HepG2 (cell line): Measurements from ENCODE around the gene XAF1. TPM values are rescaled to one million over a fixed set of nuclear protein-coding genes. Genes with fewer than 3 reads are reported as not detected.

Source experiments
- ATAC-seq: fragments of 200-7000 bp; cut with Tn5 transposase; 3 replicates; pipeline ENCODE4 v1.9.1; 2020; ENCODE audit warnings: mild to moderate bottlenecking, moderate library complexity
- BruUV-seq: library from RNA; stranded (reverse); fragments of 400-500 nt; replicated peaks from 2 replicates; lab custom pipeline; 2021; lab: Mats Ljungman, UMichigan
- CTCF ChIA-PET: fragments of 300-600 bp; formaldehyde crosslinking; extraction: SDS; loops from one replicate; lab custom pipeline; 2021; ENCODE audit warnings: low total read pairs, inconsistent platforms, low intra/inter-chr PET ratio; lab: Yijun Ruan, JAX
- POLR2A ChIA-PET: fragments of 350-600 bp; sonication (Branson Sonifier 250); formaldehyde crosslinking; loops from one replicate; lab custom pipeline; 2020; ENCODE audit warnings: antibody characterized with exemption, inconsistent platforms; lab: Yijun Ruan, JAX
- DNase-seq: peaks from one replicate; pipeline ENCODE4 v3.0.0-alpha.2; 2015; ENCODE audit warnings: low spot score
- FAIRE-seq: peaks from 3 replicates; lab custom pipeline; 2011; peaks lifted over from hg19 to GRCh38; lab: Jason Lieb, UNC
- H2AFZ ChIP-seq: one replicate; pipeline ENCODE4 v1.6.1; 2011; ENCODE audit warnings: low read length, inconsistent platforms
- H3K27ac ChIP-seq: fragments of 300-600 bp; 3 replicates; pipeline ENCODE4 v1.8.0; 2011; ENCODE audit warnings: mixed run types, mild to moderate bottlenecking, mixed read lengths, low read length, inconsistent platforms; ENCODE audit not compliant: insufficient read depth; ENCODE audit errors: extremely low read length
- H3K27me3 ChIP-seq, 2 experiments: fragments of 200-600 bp in 1 of 2; 2 replicates in 1 of 2; 3 replicates in 1 of 2; pipeline versions ENCODE4 v1.6.0 to v1.8.0; 2011; ENCODE audit warnings: low read length in 2 of 2, mild to moderate bottlenecking in 2 of 2, moderate library complexity in 2 of 2, inconsistent platforms in 1 of 2; ENCODE audit not compliant: insufficient read depth in 2 of 2, control insufficient read depth in 1 of 2
- H3K36me3 ChIP-seq, 2 experiments: fragments of 200-600 bp in 1 of 2; replicated peaks in 1 of 2; 2 replicates in 1 of 2; 3 replicates in 1 of 2; pipeline versions ENCODE4 v1.5.1 to v1.8.0; 2011; ENCODE audit warnings: low read length in 2 of 2, inconsistent platforms in 1 of 2; ENCODE audit not compliant: insufficient read depth in 2 of 2, control insufficient read depth in 1 of 2
- H3K4me1 ChIP-seq: 2 replicates; pipeline ENCODE4 v1.5.1; 2012; ENCODE audit warnings: low read length, inconsistent platforms; ENCODE audit not compliant: insufficient read depth
- H3K4me2 ChIP-seq: 2 replicates; pipeline ENCODE4 v1.6.0; 2011; ENCODE audit warnings: low read depth, low read length, inconsistent platforms
- H3K4me3 ChIP-seq, 3 experiments: fragments of 200-600 bp in 1 of 3; sonication (generic), shearing (Covaris generic) in 1 of 3; replicated peaks in 1 of 3; 2 replicates each; pipeline ENCODE4 v1.5.1; 2011 to 2016; ENCODE audit warnings: low read length in 3 of 3, inconsistent platforms in 2 of 3, low read depth in 2 of 3, mild to moderate bottlenecking in 2 of 3, control low read depth in 1 of 3, mixed read lengths in 1 of 3; ENCODE audit not compliant: insufficient read depth in 1 of 3
- H3K79me2 ChIP-seq: one replicate; pipeline ENCODE4 v1.6.1; 2011; ENCODE audit warnings: low read length, inconsistent platforms; ENCODE audit not compliant: insufficient read depth
- H3K9ac ChIP-seq: 2 replicates; pipeline ENCODE4 v1.6.0; 2011; ENCODE audit warnings: mild to moderate bottlenecking, low read depth, low read length, inconsistent platforms; ENCODE audit not compliant: insufficient read depth
- H3K9me3 ChIP-seq: 2 replicates; pipeline ENCODE4 v1.5.1; 2012; ENCODE audit warnings: mild to moderate bottlenecking, low read length
- H4K20me1 ChIP-seq: 2 replicates; pipeline ENCODE4 v1.6.0; 2011; ENCODE audit warnings: inconsistent platforms, mild to moderate bottlenecking, low read length, moderate library complexity; ENCODE audit not compliant: insufficient read depth
- AGO2 ChIP-seq: fragments of 200-400 bp; formaldehyde crosslinking; optimal IDR thresholded peaks from 2 replicates; pipeline ENCODE3; 2017; ENCODE audit warnings: mild to moderate bottlenecking, low read depth, low read length, moderate library complexity
- BCL6 ChIP-seq: IDR thresholded peaks from 2 replicates; pipeline ENCODE4 v1.6.1; 2016; ENCODE audit warnings: missing genetic modification reagents, missing compliant biosample characterization
- CREM ChIP-seq, 2 experiments: sonication (generic) in 1 of 2; formaldehyde crosslinking in 1 of 2; IDR thresholded peaks; 2 replicates each; pipeline versions ENCODE4 v1.4.0 to v1.6.1; 2016 to 2020; ENCODE audit warnings: antibody characterized with exemption in 1 of 2, mild to moderate bottlenecking in 1 of 2, missing genetic modification reagents in 1 of 2
- DMAP1 ChIP-seq: IDR thresholded peaks from 2 replicates; pipeline ENCODE4 v1.6.1; 2016
- JUND ChIP-seq: sonication (generic); formaldehyde crosslinking; IDR thresholded peaks from 2 replicates; pipeline ENCODE4 v1.8.0; 2022; ENCODE audit warnings: mild to moderate bottlenecking, missing genetic modification reagents
- MIER3 ChIP-seq: IDR thresholded peaks from 2 replicates; pipeline ENCODE4 v1.6.1; 2016; ENCODE audit warnings: missing compliant biosample characterization, borderline replicate concordance
- MIXL1 ChIP-seq: IDR thresholded peaks from 2 replicates; pipeline ENCODE4 v1.6.1; 2016
- NKX3-1 ChIP-seq: sonication (generic); formaldehyde crosslinking; IDR thresholded peaks from 2 replicates; pipeline ENCODE4 v1.5.0; 2020; ENCODE audit warnings: missing genetic modification reagents
- POLR2AphosphoS5 ChIP-seq: IDR thresholded peaks from 2 replicates; pipeline ENCODE4 v1.6.1; 2012; ENCODE audit warnings: low read depth, low read length
- RARA ChIP-seq: IDR thresholded peaks from 2 replicates; pipeline ENCODE4 v1.6.1; 2016; ENCODE audit warnings: missing genetic modification reagents, missing compliant biosample characterization
- TEAD3 ChIP-seq: optimal IDR thresholded peaks from 2 replicates; pipeline ENCODE3; 2016; ENCODE audit warnings: borderline replicate concordance
- TFAP4 ChIP-seq: sonication (generic); IDR thresholded peaks from 2 replicates; pipeline ENCODE4 v1.6.1; 2016; ENCODE audit warnings: low read depth, borderline replicate concordance
- ZBTB37 ChIP-seq: sonication (generic); formaldehyde crosslinking; IDR thresholded peaks from 2 replicates; pipeline ENCODE4 v1.4.0; 2020; ENCODE audit warnings: mild to moderate bottlenecking, missing genetic modification reagents
- ZNF296 ChIP-seq: sonication (generic); formaldehyde crosslinking; conservative IDR thresholded peaks from 2 replicates; pipeline ENCODE4 v1.5.0; 2020; ENCODE audit warnings: mild to moderate bottlenecking, missing genetic modification reagents
- ZNF44 ChIP-seq: sonication (generic); formaldehyde crosslinking; IDR thresholded peaks from 2 replicates; pipeline ENCODE4 v1.5.1; 2020; ENCODE audit warnings: mild to moderate bottlenecking, missing genetic modification reagents
- ZNF784 ChIP-seq: sonication (generic); formaldehyde crosslinking; IDR thresholded peaks from 2 replicates; pipeline ENCODE4 v1.5.1; 2020; ENCODE audit warnings: missing genetic modification reagents, mild to moderate bottlenecking, borderline replicate concordance
- WGBS: methylation state at CpG from one replicate; pipeline ENCODE4 v1.1.6; 2017; ENCODE audit warnings: low lambda C conversion rate; 5-methylcytosine and 5-hydroxymethylcytosine counted together
- in situ Hi-C: cut with HindIII; loops from 2 replicates; pipeline ENCODE4 v1.10.0; 2017; ENCODE audit warnings: low pct_unique_long_range_greater_than_20kb; ENCODE audit not compliant: extremely low pct_ligation_motif_present
- intact Hi-C: fragments of 100-400 bp; cut with micrococcal nuclease; formaldehyde crosslinking; loops from one replicate; pipeline ENCODE4 v1.10.0; 2022; ENCODE audit not compliant: unreplicated experiment
- polyA plus RNA-seq, 8 experiments: library from polyadenylated mRNA; depleted of rRNA in 3 of 8; stranded (reverse) in 7 of 8; unstranded in 1 of 8; fragments of >200 nt; fragmentation: Illumina TruSeq in 4 of 8; extraction: Trizol in 4 of 8; gene quantifications; 2 replicates each; pipeline versions ENCODE4 v1.2.1 to v1.2.3, GENCODE V29; 2011 to 2016; ENCODE audit warnings: low read depth in 4 of 8, missing spikeins in 1 of 8, mixed read lengths in 1 of 8; ENCODE audit not compliant: insufficient read depth in 1 of 8
- total RNA-seq, 5 experiments: library from RNA; depleted of rRNA; stranded (reverse); fragments of >200 nt; fragmentation: Illumina TruSeq; extraction: Trizol; gene quantifications; 2 replicates each; pipeline ENCODE4 v1.2.3, GENCODE V29; 2016; ENCODE audit warnings: low read depth in 1 of 5
- TF ChIP-seq, protein P1 (sequence below): sonication (generic); formaldehyde crosslinking; IDR thresholded peaks from 2 replicates; pipeline ENCODE4 v1.8.0; 2022; ENCODE audit warnings: mild to moderate bottlenecking, missing genetic modification reagents, moderate library complexity
- TF ChIP-seq, protein P2 (sequence below): sonication (generic); formaldehyde crosslinking; IDR thresholded peaks from 2 replicates; pipeline ENCODE4 v1.4.0; 2020; ENCODE audit warnings: missing genetic modification reagents, borderline replicate concordance

Gene XAF1
- total and polyA plus RNA-seq, 2 of the 13 experiments (the other 11 are each of a cell fraction or from before 2014, with no cell fraction given) = 1.2 to 2.4 TPM

GRCh38 chr17:6708357-6708961 lies 47.4 kb upstream of the XAF1 start:
- Histone ChIP-seq H3K27ac (peak overlapping the region; percentile 48), H4K20me1 (no peaks in the 10 kb centered on the region), H3K79me2 (peaks cover 49% of the 10 kb centered on the region), H3K4me3 (no peak overlapping the region; a peak in 1 of 6 replicates), H3K9ac (no peak overlapping the region), H3K4me2 (peak overlapping the region; percentile 93), H3K9me3 (no peaks in the 10 kb centered on the region), H3K4me1 (peaks cover 87% of the 10 kb centered on the region), H2AFZ (no peak overlapping the region), H3K36me3 (peaks cover 10 to 11% of the 10 kb centered on the region in 2 experiments), H3K27me3 (no peaks in the 10 kb centered on the region; a peak in 1 of 5 replicates)
- WGBS = 56% methylated on average over 9 of the region's 12 CpGs
- FAIRE-seq = peak; percentile 66
- no TSS peak for BruUV-seq
- no peak for DNase-seq
- ChIA-PET CTCF (no interaction called here), POLR2A (interaction anchor here (1.4 kb wide), 1 partner anchor 9 kb away, joined by 19 read pairs; no protein-coding TSS in a partner anchor)
- ATAC-seq = no peak
- intact Hi-C loops (no loop called here), in situ Hi-C loops (no loop called here)
- TF ChIP-seq MIXL1 (CRISPR knock-in tag) = no peak
- TF ChIP-seq, protein P1, sequence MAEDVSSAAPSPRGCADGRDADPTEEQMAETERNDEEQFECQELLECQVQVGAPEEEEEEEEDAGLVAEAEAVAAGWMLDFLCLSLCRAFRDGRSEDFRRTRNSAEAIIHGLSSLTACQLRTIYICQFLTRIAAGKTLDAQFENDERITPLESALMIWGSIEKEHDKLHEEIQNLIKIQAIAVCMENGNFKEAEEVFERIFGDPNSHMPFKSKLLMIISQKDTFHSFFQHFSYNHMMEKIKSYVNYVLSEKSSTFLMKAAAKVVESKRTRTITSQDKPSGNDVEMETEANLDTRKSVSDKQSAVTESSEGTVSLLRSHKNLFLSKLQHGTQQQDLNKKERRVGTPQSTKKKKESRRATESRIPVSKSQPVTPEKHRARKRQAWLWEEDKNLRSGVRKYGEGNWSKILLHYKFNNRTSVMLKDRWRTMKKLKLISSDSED (CRISPR knock-in tag) = no peak
- no peak for TF ChIP-seq AGO2
- no peak for TF ChIP-seq ZNF784 (CRISPR knock-in tag)
- TF ChIP-seq ZNF44 (CRISPR knock-in tag) = no peak
- TF ChIP-seq JUND (CRISPR knock-in tag) = no peak
- no peak for TF ChIP-seq ZBTB37 (CRISPR knock-in tag)
- no peak for TF ChIP-seq NKX3-1 (CRISPR knock-in tag)
- TF ChIP-seq, protein P2, sequence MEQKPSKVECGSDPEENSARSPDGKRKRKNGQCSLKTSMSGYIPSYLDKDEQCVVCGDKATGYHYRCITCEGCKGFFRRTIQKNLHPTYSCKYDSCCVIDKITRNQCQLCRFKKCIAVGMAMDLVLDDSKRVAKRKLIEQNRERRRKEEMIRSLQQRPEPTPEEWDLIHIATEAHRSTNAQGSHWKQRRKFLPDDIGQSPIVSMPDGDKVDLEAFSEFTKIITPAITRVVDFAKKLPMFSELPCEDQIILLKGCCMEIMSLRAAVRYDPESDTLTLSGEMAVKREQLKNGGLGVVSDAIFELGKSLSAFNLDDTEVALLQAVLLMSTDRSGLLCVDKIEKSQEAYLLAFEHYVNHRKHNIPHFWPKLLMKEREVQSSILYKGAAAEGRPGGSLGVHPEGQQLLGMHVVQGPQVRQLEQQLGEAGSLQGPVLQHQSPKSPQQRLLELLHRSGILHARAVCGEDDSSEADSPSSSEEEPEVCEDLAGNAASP (CRISPR knock-in tag) = peak; percentile 32; the same call in 1 of the 2 replicates
- no peak for TF ChIP-seq DMAP1 (CRISPR knock-in tag)
- peak; percentile 51 for TF ChIP-seq TEAD3 (CRISPR knock-in tag)
- TF ChIP-seq MIER3 (CRISPR knock-in tag) = 0 out of 2 replicates have a peak, but pooled peaks have one; percentile 21
- TF ChIP-seq POLR2AphosphoS5 = peak; percentile 51
- no peak for TF ChIP-seq ZNF296 (CRISPR knock-in tag)
- TF ChIP-seq TFAP4 = no peak
- TF ChIP-seq CREM (IDR thresholded peaks at IDR 0.05) = no peak
- TF ChIP-seq CREM (CRISPR knock-in tag; IDR thresholded peaks at IDR 0.05) = no peak
- peak; percentile 47 for TF ChIP-seq BCL6 (CRISPR knock-in tag)
- TF ChIP-seq RARA (CRISPR knock-in tag) = peak; percentile 75; the same call in 1 of the 2 replicates
